ENCODE data around the gene GRB2. TPM values are rescaled to one million over a fixed set of nuclear protein-coding genes. Genes with fewer than 3 reads are reported as not detected.
A peak's percentile ranks its signal among the peaks of the same experiment; 100 is the strongest.
"Not testable (repeated sequence)": the region's sequence is repeated elsewhere in the genome, so short reads cannot be mapped to it uniquely, and the experiment has no call there.

GRB2 gene
- total RNA-seq, 1 experiment from 2014 or later: 148 TPM

DNA sequence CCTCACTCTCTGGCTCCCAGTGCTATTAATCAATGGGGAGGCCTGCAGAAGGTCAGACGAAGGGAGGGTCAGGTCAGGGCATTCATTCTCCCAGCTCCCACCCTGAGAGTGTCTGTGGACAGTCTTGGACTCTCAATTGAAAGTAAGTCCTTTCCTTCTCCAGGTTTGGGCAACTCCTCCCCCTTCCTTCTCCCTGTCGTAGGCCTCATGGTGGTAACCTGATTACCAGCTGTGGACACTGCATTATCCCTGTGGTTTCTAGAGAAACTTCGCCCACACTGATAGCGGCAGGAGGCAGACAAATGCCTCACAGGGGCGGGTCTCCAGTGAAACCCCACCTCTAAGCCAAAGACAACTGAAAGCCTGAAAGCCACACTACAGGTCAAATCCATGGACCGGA is 58.6 kb downstream of the GRB2 start:
- H3K27me3 ChIP-seq (ENCODE audit: control insufficient read depth, insufficient read depth, low read length): no peaks in the 10 kb centered on the region
- H3K4me1 ChIP-seq (ENCODE audit: control insufficient read depth, insufficient read depth, low read length): peaks cover 9% of the 10 kb centered on the region; the same call in 1 of the 2 replicates
- in situ Hi-C loops (cut with HindIII; ENCODE audit: low pct_unique_long_range_greater_than_20kb, low sequenced_read_pairs) (no loop called here), intact Hi-C loops (cut with micrococcal nuclease; ENCODE audit: unreplicated experiment) (no loop called here)
- no peaks in the 10 kb centered on the region for H3K9me3 ChIP-seq (ENCODE audit: control insufficient read depth, insufficient read depth, low read depth, low read length)
- ChIA-PET CTCF (no interaction called here), POLR2A (no interaction called here)
- no peaks in the 10 kb centered on the region for H3K36me3 ChIP-seq (ENCODE audit: control insufficient read depth, insufficient read depth, low read length)
- TF ChIP-seq, protein P1, sequence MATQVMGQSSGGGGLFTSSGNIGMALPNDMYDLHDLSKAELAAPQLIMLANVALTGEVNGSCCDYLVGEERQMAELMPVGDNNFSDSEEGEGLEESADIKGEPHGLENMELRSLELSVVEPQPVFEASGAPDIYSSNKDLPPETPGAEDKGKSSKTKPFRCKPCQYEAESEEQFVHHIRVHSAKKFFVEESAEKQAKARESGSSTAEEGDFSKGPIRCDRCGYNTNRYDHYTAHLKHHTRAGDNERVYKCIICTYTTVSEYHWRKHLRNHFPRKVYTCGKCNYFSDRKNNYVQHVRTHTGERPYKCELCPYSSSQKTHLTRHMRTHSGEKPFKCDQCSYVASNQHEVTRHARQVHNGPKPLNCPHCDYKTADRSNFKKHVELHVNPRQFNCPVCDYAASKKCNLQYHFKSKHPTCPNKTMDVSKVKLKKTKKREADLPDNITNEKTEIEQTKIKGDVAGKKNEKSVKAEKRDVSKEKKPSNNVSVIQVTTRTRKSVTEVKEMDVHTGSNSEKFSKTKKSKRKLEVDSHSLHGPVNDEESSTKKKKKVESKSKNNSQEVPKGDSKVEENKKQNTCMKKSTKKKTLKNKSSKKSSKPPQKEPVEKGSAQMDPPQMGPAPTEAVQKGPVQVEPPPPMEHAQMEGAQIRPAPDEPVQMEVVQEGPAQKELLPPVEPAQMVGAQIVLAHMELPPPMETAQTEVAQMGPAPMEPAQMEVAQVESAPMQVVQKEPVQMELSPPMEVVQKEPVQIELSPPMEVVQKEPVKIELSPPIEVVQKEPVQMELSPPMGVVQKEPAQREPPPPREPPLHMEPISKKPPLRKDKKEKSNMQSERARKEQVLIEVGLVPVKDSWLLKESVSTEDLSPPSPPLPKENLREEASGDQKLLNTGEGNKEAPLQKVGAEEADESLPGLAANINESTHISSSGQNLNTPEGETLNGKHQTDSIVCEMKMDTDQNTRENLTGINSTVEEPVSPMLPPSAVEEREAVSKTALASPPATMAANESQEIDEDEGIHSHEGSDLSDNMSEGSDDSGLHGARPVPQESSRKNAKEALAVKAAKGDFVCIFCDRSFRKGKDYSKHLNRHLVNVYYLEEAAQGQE (IDR thresholded peaks at IDR 0.05; ENCODE audit: insufficient read depth in 1 of 2, low read depth in 2 of 2, low read length in 1 of 2): no peak
- TF ChIP-seq CTCF (IDR thresholded peaks at IDR 0.05): no peak
- TF ChIP-seq SIN3A (IDR thresholded peaks at IDR 0.05; ENCODE audit: borderline replicate concordance, insufficient read depth, low read depth, low read length): no peak
- no peak for TF ChIP-seq TCF7L2 (IDR thresholded peaks at IDR 0.05; ENCODE audit: low read depth, low read length)
- no peak for TF ChIP-seq POLR2AphosphoS5 (IDR thresholded peaks at IDR 0.05; ENCODE audit: low read depth, low read length)
- H3K27ac ChIP-seq (ENCODE audit: low read length): no peak overlapping the region
- ATAC-seq (0 out of 2 replicates have a peak, but pooled peaks have one; percentile 14), DNase-seq (ENCODE audit: low read depth, low spot score) (no peak)
- no TSS peak for BruUV-seq (replicated peaks)
- no peak overlapping the region for H3K4me3 ChIP-seq (ENCODE audit: low read depth in 2 of 2, low read length in 2 of 2)

DNA sequence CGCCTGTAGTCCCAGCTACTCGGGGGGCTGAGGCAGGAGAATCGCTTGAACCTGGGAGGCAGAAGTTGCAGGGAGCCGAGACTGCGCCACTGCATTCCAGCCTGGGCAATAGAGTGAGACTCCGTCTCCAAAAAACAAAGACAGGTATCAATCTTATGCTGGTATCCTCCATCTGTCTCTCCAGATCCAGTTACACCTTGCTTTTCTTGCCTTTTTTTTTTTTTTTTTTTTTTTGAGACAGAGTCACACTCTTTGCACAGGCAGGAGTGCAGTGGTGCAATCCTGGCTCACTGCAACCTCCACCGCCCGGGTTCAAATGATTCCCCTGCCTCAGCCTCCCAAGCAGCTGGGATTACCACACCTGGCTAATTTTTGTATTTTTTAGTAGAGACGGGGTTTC is 59.1 kb downstream of the GRB2 start:
- POLR2A ChIA-PET; ATAC-seq; H3K9me3 ChIP-seq (ENCODE audit: control insufficient read depth, insufficient read depth, low read depth, low read length); DNase-seq (ENCODE audit: low read depth, low spot score); H3K27me3 ChIP-seq (ENCODE audit: control insufficient read depth, insufficient read depth, low read length); BruUV-seq (replicated peaks); H3K27ac ChIP-seq (ENCODE audit: low read length); CTCF ChIA-PET; H3K36me3 ChIP-seq (ENCODE audit: control insufficient read depth, insufficient read depth, low read length); H3K4me3 ChIP-seq (ENCODE audit: low read depth in 2 of 2, low read length in 2 of 2); in situ Hi-C loops (cut with HindIII; ENCODE audit: low pct_unique_long_range_greater_than_20kb, low sequenced_read_pairs); intact Hi-C loops (cut with micrococcal nuclease; ENCODE audit: unreplicated experiment): not testable (repeated sequence)
- H3K4me1 ChIP-seq (ENCODE audit: control insufficient read depth, insufficient read depth, low read length): peaks cover 11% of the 10 kb centered on the region; the same call in 1 of the 2 replicates

GRCh38 chr17:75345514-75346167 is 59.8 kb downstream of the GRB2 start:
- ChIA-PET POLR2A (interaction anchor here (0.5 to 0.7 kb wide), 2 partner anchors 16 to 53 kb away, joined by 4 to 13 read pairs; no protein-coding TSS in a partner anchor), CTCF (interaction anchor here (0.7 kb wide), 2 partner anchors 51 to 86 kb away, joined by 4 to 6 read pairs; no protein-coding TSS in a partner anchor)
- no peak overlapping the region for H3K27ac ChIP-seq (ENCODE audit: low read length)
- H3K9me3 ChIP-seq (ENCODE audit: control insufficient read depth, insufficient read depth, low read depth, low read length): no peaks in the 10 kb centered on the region
- DNase-seq (ENCODE audit: low read depth, low spot score) (no peak), ATAC-seq (no peak)
- peaks cover 11% of the 10 kb centered on the region; the same call in 1 of the 2 replicates for H3K4me1 ChIP-seq (ENCODE audit: control insufficient read depth, insufficient read depth, low read length)
- intact Hi-C loops (cut with micrococcal nuclease; ENCODE audit: unreplicated experiment) (no loop called here), in situ Hi-C loops (cut with HindIII; ENCODE audit: low pct_unique_long_range_greater_than_20kb, low sequenced_read_pairs) (no loop called here)
- H3K4me3 ChIP-seq (ENCODE audit: low read depth in 2 of 2, low read length in 2 of 2): no peak overlapping the region
- BruUV-seq (replicated peaks): no TSS peak
- H3K36me3 ChIP-seq (ENCODE audit: control insufficient read depth, insufficient read depth, low read length): no peaks in the 10 kb centered on the region
- TF ChIP-seq SIN3A (IDR thresholded peaks at IDR 0.05; ENCODE audit: borderline replicate concordance, insufficient read depth, low read depth, low read length) (no peak), TCF7L2 (IDR thresholded peaks at IDR 0.05; ENCODE audit: low read depth, low read length) (no peak), POLR2AphosphoS5 (IDR thresholded peaks at IDR 0.05; ENCODE audit: low read depth, low read length) (no peak), CTCF (IDR thresholded peaks at IDR 0.05) (no peak)
- TF ChIP-seq, protein P1 (IDR thresholded peaks at IDR 0.05; ENCODE audit: insufficient read depth in 1 of 2, low read depth in 2 of 2, low read length in 1 of 2): no peak
- H3K27me3 ChIP-seq (ENCODE audit: control insufficient read depth, insufficient read depth, low read length): no peaks in the 10 kb centered on the region

Measured in Panc1 (cell line).